Endothelial cell of umbilical vein (primary cell): Measurements from ENCODE around the gene LPP. TPM values are rescaled to one million over a fixed set of nuclear protein-coding genes. Genes with fewer than 3 reads are reported as not detected.

ENCODE experiments used
- BruUV-seq: library from RNA; stranded (reverse); fragments of 400-500 nt; replicated peaks from 2 replicates; lab custom pipeline; 2021; lab: Mats Ljungman, UMichigan
- CTCF ChIA-PET: fragments of 300-600, 350-600 bp; sonication (Branson Sonifier 250); formaldehyde crosslinking; loops from one replicate; lab custom pipeline; 2021; ENCODE audit warnings: antibody characterized with exemption, inconsistent platforms; lab: Charles Lee
- POLR2A ChIA-PET: fragments of 300-600, 350-600 bp; sonication (Branson Sonifier 250); formaldehyde crosslinking; loops from one replicate; lab custom pipeline; 2021; ENCODE audit warnings: antibody characterized with exemption, inconsistent platforms; lab: Charles Lee
- DNase-seq: peaks from one replicate; pipeline ENCODE4 v3.0.0-alpha.2; 2011; ENCODE audit warnings: low read depth, low spot score
- FAIRE-seq: peaks from 2 replicates; lab custom pipeline; 2011; peaks lifted over from hg19 to GRCh38; lab: Jason Lieb, UNC
- H2AFZ ChIP-seq: 2 replicates; pipeline ENCODE4 v1.6.0; 2012; ENCODE audit warnings: low read depth, low read length, control low read depth, inconsistent platforms
- H3K27ac ChIP-seq: 2 replicates; pipeline ENCODE4 v1.5.1; 2011; ENCODE audit warnings: low read depth, mild to moderate bottlenecking, control low read depth, low read length, moderate library complexity; ENCODE audit not compliant: insufficient read depth
- H3K27me3 ChIP-seq, 2 experiments: 2 replicates each; pipeline versions ENCODE4 v1.6.0 to v1.6.1; 2011; ENCODE audit warnings: low read length in 2 of 2, mixed read lengths in 1 of 2; ENCODE audit not compliant: control insufficient read depth in 2 of 2, insufficient read depth in 2 of 2
- H3K36me3 ChIP-seq, 2 experiments: 2 replicates in 1 of 2; 3 replicates in 1 of 2; pipeline ENCODE4 v1.5.1; 2011; ENCODE audit warnings: low read length in 2 of 2, mild to moderate bottlenecking in 1 of 2, moderate library complexity in 1 of 2; ENCODE audit not compliant: control insufficient read depth in 2 of 2, insufficient read depth in 2 of 2; ENCODE audit errors: extremely low read depth in 1 of 2
- H3K4me1 ChIP-seq: 3 replicates; pipeline ENCODE4 v1.5.1; 2011; ENCODE audit warnings: mild to moderate bottlenecking, low read length; ENCODE audit not compliant: control insufficient read depth, insufficient read depth; ENCODE audit errors: extremely low read depth
- H3K4me2 ChIP-seq: 2 replicates; pipeline ENCODE4 v1.6.1; 2011; ENCODE audit warnings: low read length, control low read depth, mixed read lengths; ENCODE audit not compliant: insufficient read depth
- H3K4me3 ChIP-seq, 3 experiments: fragments of 200-600 bp in 1 of 3; sonication (generic), shearing (Covaris generic) in 1 of 3; replicated peaks in 1 of 3; 2 replicates each; pipeline ENCODE4 v1.5.1; 2011 to 2016; ENCODE audit warnings: control low read depth in 3 of 3, low read length in 3 of 3, mild to moderate bottlenecking in 2 of 3, inconsistent platforms in 1 of 3, low read depth in 1 of 3, moderate library complexity in 1 of 3; ENCODE audit not compliant: insufficient read depth in 1 of 3
- H3K79me2 ChIP-seq: 2 replicates; pipeline ENCODE4 v1.6.0; 2012; ENCODE audit warnings: low read length, inconsistent platforms; ENCODE audit not compliant: control insufficient read depth, insufficient read depth
- H3K9ac ChIP-seq: replicated peaks from 2 replicates; pipeline ENCODE3; 2011; ENCODE audit warnings: low read length, control low read depth; ENCODE audit not compliant: insufficient read depth; ENCODE audit errors: extremely low read depth
- H3K9me1 ChIP-seq: replicated peaks from 3 replicates; pipeline ENCODE4 v1.6.0; 2011; ENCODE audit warnings: mild to moderate bottlenecking, low read length; ENCODE audit not compliant: control insufficient read depth, insufficient read depth; ENCODE audit errors: extremely low read depth
- H3K9me3 ChIP-seq: replicated peaks from 2 replicates; pipeline ENCODE4 v1.5.1; 2012; ENCODE audit warnings: low read length, inconsistent platforms; ENCODE audit not compliant: control insufficient read depth, insufficient read depth
- H4K20me1 ChIP-seq: replicated peaks from 2 replicates; pipeline ENCODE3; 2011; ENCODE audit warnings: mild to moderate bottlenecking, low read length; ENCODE audit not compliant: control insufficient read depth, insufficient read depth; ENCODE audit errors: extremely low read depth
- EZH2 ChIP-seq: IDR thresholded peaks from 2 replicates; pipeline ENCODE4 v1.6.1; 2012; ENCODE audit warnings: borderline replicate concordance, low read depth, mild to moderate bottlenecking, moderate library complexity, low read length, inconsistent platforms; ENCODE audit not compliant: severe bottlenecking
- FOS ChIP-seq: IDR thresholded peaks from 2 replicates; pipeline ENCODE4 v1.6.1; 2011; ENCODE audit warnings: mild to moderate bottlenecking, low read length, moderate library complexity, borderline replicate concordance; ENCODE audit not compliant: insufficient read depth
- GATA2 ChIP-seq: IDR thresholded peaks from 2 replicates; pipeline ENCODE4 v1.7.0; 2011; ENCODE audit warnings: low read depth, mild to moderate bottlenecking, moderate library complexity, mixed read lengths, low read length; ENCODE audit not compliant: insufficient read length, insufficient read depth
- JUN ChIP-seq: IDR thresholded peaks from 2 replicates; pipeline ENCODE4 v1.6.1; 2011; ENCODE audit warnings: borderline replicate concordance, low read depth; ENCODE audit not compliant: insufficient read length, insufficient read depth
- MYC ChIP-seq: IDR thresholded peaks from one replicate; pipeline ENCODE4 v1.6.1; 2011; ENCODE audit warnings: mild to moderate bottlenecking, low read depth, low read length
- POLR2A ChIP-seq: IDR thresholded peaks from 2 replicates; pipeline ENCODE4 v1.6.1; 2012; ENCODE audit warnings: low read depth, mild to moderate bottlenecking, control low read depth, low read length
- POLR2AphosphoS5 ChIP-seq: IDR thresholded peaks from 2 replicates; pipeline ENCODE4 v1.6.1; 2012; ENCODE audit warnings: low read depth, mild to moderate bottlenecking, control low read depth, low read length, moderate library complexity; ENCODE audit not compliant: insufficient read depth
- dilution Hi-C: fragments of 300-500 bp; cut with MboI; formaldehyde crosslinking; loops from one replicate; pipeline ENCODE4 v1.15.0; 2019; ENCODE audit warnings: low sequenced_read_pairs; ENCODE audit not compliant: extremely low pct_ligation_motif_present
- intact Hi-C: fragments of 100-400 bp; cut with micrococcal nuclease; formaldehyde crosslinking; loops from one replicate; pipeline ENCODE4 v1.10.0; 2022
- polyA plus RNA-seq, 4 experiments: library from polyadenylated mRNA; depleted of rRNA in 3 of 4; stranded (reverse) in 3 of 4; unstranded in 1 of 4; fragments of >200 nt; gene quantifications; 2 replicates each; pipeline versions ENCODE4 v1.2.1 to v1.2.3, GENCODE V29; 2011 to 2012; ENCODE audit warnings: missing spikeins in 1 of 4
- total RNA-seq: library from RNA; stranded (reverse); gene quantifications from 2 replicates; pipeline ENCODE4 v1.2.3, GENCODE V29; 2021
- TF ChIP-seq, protein P1 (sequence below), 2 donors: IDR thresholded peaks; 1 replicate in 1 of 2; 2 replicates in 1 of 2; pipeline ENCODE4 v1.5.1; 2011; ENCODE audit warnings: low read length in 2 of 2, mild to moderate bottlenecking in 2 of 2, moderate library complexity in 2 of 2, control low read depth in 1 of 2, inconsistent platforms in 1 of 2, low read depth in 1 of 2; ENCODE audit not compliant: insufficient read depth in 1 of 2; ENCODE audit errors: extremely low read depth in 1 of 2

Gene LPP
- total and polyA plus RNA-seq, 2 donors (not counting 3 experiments of a cell fraction or from before 2014, with no cell fraction given), result 16.9 to 153 TPM

DNA sequence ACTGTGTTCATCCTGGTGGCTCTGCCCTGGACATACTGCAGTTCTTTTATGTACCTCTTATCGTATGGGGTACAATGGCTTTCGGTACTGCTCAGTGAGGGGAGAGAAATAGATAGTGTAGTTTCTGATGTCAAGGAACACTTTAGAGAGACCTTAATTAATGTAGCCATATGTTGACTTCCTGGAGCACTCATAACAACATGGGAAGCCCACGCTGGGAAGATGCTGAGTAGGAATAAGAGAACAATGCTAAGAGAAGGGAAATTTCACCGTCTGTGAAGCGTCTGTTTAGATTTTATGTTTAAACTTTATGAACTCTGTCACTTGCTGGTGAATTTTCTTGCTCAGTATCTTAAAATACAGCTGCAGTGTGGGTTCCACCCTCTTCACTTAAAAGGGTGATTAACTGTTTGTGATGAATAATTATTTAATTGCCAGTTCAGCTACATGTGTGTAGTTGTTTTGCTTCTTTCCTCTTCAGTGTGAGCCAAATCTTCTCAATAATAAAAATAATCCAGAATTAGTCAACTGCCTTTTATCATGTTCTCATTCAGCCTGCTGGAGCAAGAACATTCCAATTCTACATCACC, 644.7 kb downstream of the LPP start:
- TF ChIP-seq FOS (no peak), MYC (no peak), EZH2 (no peak), GATA2 (no peak)
- TF ChIP-seq, protein P1, sequence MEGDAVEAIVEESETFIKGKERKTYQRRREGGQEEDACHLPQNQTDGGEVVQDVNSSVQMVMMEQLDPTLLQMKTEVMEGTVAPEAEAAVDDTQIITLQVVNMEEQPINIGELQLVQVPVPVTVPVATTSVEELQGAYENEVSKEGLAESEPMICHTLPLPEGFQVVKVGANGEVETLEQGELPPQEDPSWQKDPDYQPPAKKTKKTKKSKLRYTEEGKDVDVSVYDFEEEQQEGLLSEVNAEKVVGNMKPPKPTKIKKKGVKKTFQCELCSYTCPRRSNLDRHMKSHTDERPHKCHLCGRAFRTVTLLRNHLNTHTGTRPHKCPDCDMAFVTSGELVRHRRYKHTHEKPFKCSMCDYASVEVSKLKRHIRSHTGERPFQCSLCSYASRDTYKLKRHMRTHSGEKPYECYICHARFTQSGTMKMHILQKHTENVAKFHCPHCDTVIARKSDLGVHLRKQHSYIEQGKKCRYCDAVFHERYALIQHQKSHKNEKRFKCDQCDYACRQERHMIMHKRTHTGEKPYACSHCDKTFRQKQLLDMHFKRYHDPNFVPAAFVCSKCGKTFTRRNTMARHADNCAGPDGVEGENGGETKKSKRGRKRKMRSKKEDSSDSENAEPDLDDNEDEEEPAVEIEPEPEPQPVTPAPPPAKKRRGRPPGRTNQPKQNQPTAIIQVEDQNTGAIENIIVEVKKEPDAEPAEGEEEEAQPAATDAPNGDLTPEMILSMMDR (IDR thresholded peaks at IDR 0.05; ENCODE audit: extremely low read depth in 1 of 2, insufficient read depth in 1 of 2, low read depth in 1 of 2, low read length in 2 of 2), result no peak
- Histone ChIP-seq H3K9me1 (no peaks in the 10 kb centered on the region), H3K4me2 (no peak overlapping the region), H3K36me3 (no peaks in the 10 kb centered on the region), H3K9ac (no peak overlapping the region), H3K4me1 (peaks cover 11% of the 10 kb centered on the region), H3K27me3 (no peaks in the 10 kb centered on the region), H3K4me3 (no peak overlapping the region), H3K27ac (no peak overlapping the region), H3K79me2 (no peaks in the 10 kb centered on the region), H4K20me1 (no peaks in the 10 kb centered on the region), H3K9me3 (no peaks in the 10 kb centered on the region), H2AFZ (no peak overlapping the region)
- dilution Hi-C loops, result no loop called here
- DNase-seq, result no peak
- FAIRE-seq, result no peak
- intact Hi-C loops, result no loop called here
- no TSS peak for BruUV-seq
- CTCF ChIA-PET, result interaction anchor here (1.2 kb wide), 1 partner anchor 14 kb away, joined by 4 read pairs; no protein-coding TSS in a partner anchor
- POLR2A ChIA-PET, result no interaction called here

DNA sequence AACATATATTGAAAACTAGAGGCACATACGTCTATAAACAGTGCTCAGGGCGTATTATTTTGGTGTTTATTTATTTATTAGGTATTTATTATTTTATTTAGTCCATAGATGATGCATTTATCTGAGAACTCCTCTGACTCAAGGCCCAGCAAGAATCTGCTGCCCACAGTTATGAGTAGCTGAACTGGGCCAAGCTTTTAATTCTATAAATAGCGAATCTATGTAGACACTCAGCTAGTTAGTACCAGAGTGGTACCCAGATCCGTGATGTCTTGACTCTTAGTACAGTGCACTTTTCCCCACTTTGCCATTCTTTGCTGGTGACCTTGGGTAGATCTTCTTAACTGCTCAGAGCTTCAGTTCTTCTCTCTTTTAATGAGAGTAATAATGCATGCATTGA, 647.4 kb downstream of the LPP start:
- H3K4me1 ChIP-seq, result peaks cover 7% of the 10 kb centered on the region
- dilution Hi-C loops, result no loop called here
- POLR2A ChIA-PET, result no interaction called here
- H3K4me2 ChIP-seq, result no peak overlapping the region
- no peaks in the 10 kb centered on the region for H4K20me1 ChIP-seq
- intact Hi-C loops, result no loop called here
- CTCF ChIA-PET, result interaction anchor here (1.2 kb wide), 1 partner anchor 207 kb away, joined by 3 read pairs; no protein-coding TSS in a partner anchor
- no peak for TF ChIP-seq POLR2AphosphoS5
- no peak for TF ChIP-seq MYC
- no peak for TF ChIP-seq GATA2
- TF ChIP-seq FOS, result no peak
- TF ChIP-seq POLR2A, result no peak
- no peak for TF ChIP-seq JUN
- H3K27ac ChIP-seq, result no peak overlapping the region
- no peaks in the 10 kb centered on the region for H3K27me3 ChIP-seq
- no peak overlapping the region for H2AFZ ChIP-seq
- DNase-seq (no peak), FAIRE-seq (no peak)
- H3K79me2 ChIP-seq, result no peaks in the 10 kb centered on the region
- no peak overlapping the region for H3K9ac ChIP-seq
- no peaks in the 10 kb centered on the region for H3K36me3 ChIP-seq
- no peak overlapping the region for H3K4me3 ChIP-seq
- no TSS peak for BruUV-seq
- no peaks in the 10 kb centered on the region for H3K9me1 ChIP-seq
- no peaks in the 10 kb centered on the region for H3K9me3 ChIP-seq
